HG02973 (cell line): Measurements from ENCODE around the gene CDH13.

Experiments
- ATAC-seq: cut with Tn5 transposase; IDR thresholded peaks from one replicate; pipeline ENCODE4 v1.9.1; 2021; ENCODE audit warnings: moderate library complexity; ENCODE audit not compliant: unreplicated experiment

The CDH13 gene

GRCh38 chr16:82773018-82773417, 146.2 kb downstream of the CDH13 start:
- ATAC-seq: no peak

GRCh38 chr16:82776470-82777146, 149.8 kb downstream of the CDH13 start:
- ATAC-seq: no peak

- no peak for ATAC-seq
Observed at GRCh38 chr16:82782715-82783251, 156.0 kb downstream of the CDH13 start.

- ATAC-seq: no peak
Observed at GRCh38 chr16:82783933-82784572, 157.3 kb downstream of the CDH13 start.

GRCh38 chr16:82784573-82784968, 157.8 kb downstream of the CDH13 start:
- no peak for ATAC-seq

GRCh38 chr16:82788225-82788624, 161.5 kb downstream of the CDH13 start:
- ATAC-seq: no peak

- no peak for ATAC-seq
Observed at GRCh38 chr16:82788919-82789318, 162.2 kb downstream of the CDH13 start.

GRCh38 chr16:82792693-82793092, 165.9 kb downstream of the CDH13 start:
- no peak for ATAC-seq

GRCh38 chr16:82793528-82794245, 166.9 kb downstream of the CDH13 start:
- ATAC-seq: no peak

GRCh38 chr16:82796047-82796446, 169.3 kb downstream of the CDH13 start:
- ATAC-seq: no peak

GRCh38 chr16:82801361-82801760, 174.6 kb downstream of the CDH13 start:
- ATAC-seq: no peak

GRCh38 chr16:82805866-82806265, 179.1 kb downstream of the CDH13 start:
- no peak for ATAC-seq

- ATAC-seq: no peak
Observed at GRCh38 chr16:82807311-82807710, 180.5 kb downstream of the CDH13 start.

GRCh38 chr16:82808036-82808435, 181.3 kb downstream of the CDH13 start:
- ATAC-seq: no peak

GRCh38 chr16:82810077-82810476, 183.3 kb downstream of the CDH13 start:
- no peak for ATAC-seq

GRCh38 chr16:82814059-82814458, 187.3 kb downstream of the CDH13 start:
- no peak for ATAC-seq

- ATAC-seq: no peak
Observed at GRCh38 chr16:82819286-82819685, 192.5 kb downstream of the CDH13 start.

- no peak for ATAC-seq
Observed at GRCh38 chr16:82820855-82821254, 194.1 kb downstream of the CDH13 start.

- ATAC-seq: no peak
Observed at GRCh38 chr16:82824408-82824807, 197.6 kb downstream of the CDH13 start.

GRCh38 chr16:82829301-82829700, 202.5 kb downstream of the CDH13 start:
- no peak for ATAC-seq

- no peak for ATAC-seq
Observed at GRCh38 chr16:82830944-82831343, 204.2 kb downstream of the CDH13 start.

- no peak for ATAC-seq
Observed at GRCh38 chr16:82832821-82833220, 206.1 kb downstream of the CDH13 start.
